Stimulated activated naive CD4-positive, alpha-beta T cell (primary cell): ENCODE results near the gene CAVIN2.

Experiments used
- DNase-seq, 6 experiments: peaks; one replicate each; lab custom pipeline; 2025; lab: John Stamatoyannopoulos, UW

The CAVIN2 gene

GRCh38 chr2:191846515-191847476, at the start of gene CAVIN2:
CAVIN2 (minus strand) TSS chr2:191847088; CDS start chr2:191846925, 163 bp downstream.
- no peak for DNase-seq

GRCh38 chr2:191895743-191896142, 48.9 kb upstream of the CAVIN2 start:
- no peak for DNase-seq

- no peak for DNase-seq
Measured at GRCh38 chr2:191895195-191895594, 48.3 kb upstream of the CAVIN2 start.

GRCh38 chr2:191894681-191895147, 47.8 kb upstream of the CAVIN2 start:
- no peak for DNase-seq

- DNase-seq = no peak
Measured at GRCh38 chr2:191892391-191892790, 45.5 kb upstream of the CAVIN2 start.

GRCh38 chr2:191891656-191892055, 44.8 kb upstream of the CAVIN2 start:
- no peak for DNase-seq

GRCh38 chr2:191889931-191890330, 43.0 kb upstream of the CAVIN2 start:
- DNase-seq = no peak

GRCh38 chr2:191888400-191889166, 41.7 kb upstream of the CAVIN2 start:
- DNase-seq = no peak

GRCh38 chr2:191885650-191886049, 38.8 kb upstream of the CAVIN2 start:
- no peak for DNase-seq

GRCh38 chr2:191885098-191885497, 38.2 kb upstream of the CAVIN2 start:
- no peak for DNase-seq

GRCh38 chr2:191881982-191882816, 35.3 kb upstream of the CAVIN2 start:
- no peak for DNase-seq

GRCh38 chr2:191878548-191879279, 31.8 kb upstream of the CAVIN2 start:
- DNase-seq = no peak

GRCh38 chr2:191877875-191878274, 31.0 kb upstream of the CAVIN2 start:
- DNase-seq = no peak

GRCh38 chr2:191875859-191876258, 29.0 kb upstream of the CAVIN2 start:
- no peak for DNase-seq

- no peak for DNase-seq
Measured at GRCh38 chr2:191870744-191871143, 23.9 kb upstream of the CAVIN2 start.

GRCh38 chr2:191869781-191870180, 22.9 kb upstream of the CAVIN2 start:
- no peak for DNase-seq

GRCh38 chr2:191869178-191869577, 22.3 kb upstream of the CAVIN2 start:
- DNase-seq = no peak

- no peak for DNase-seq
Measured at GRCh38 chr2:191867507-191867847, 20.6 kb upstream of the CAVIN2 start.

- no peak for DNase-seq
Measured at GRCh38 chr2:191866675-191867506, 20.0 kb upstream of the CAVIN2 start.

GRCh38 chr2:191866195-191866594, 19.3 kb upstream of the CAVIN2 start:
- DNase-seq = no peak
